DND-41 (cell line): ENCODE measurements around the gene MMP11.

ENCODE experiments used
- CTCF ChIP-seq: IDR thresholded peaks from 2 replicates; pipeline ENCODE4 v1.5.1; 2012; ENCODE audit warnings: borderline replicate concordance, low read length, moderate library complexity, mild to moderate bottlenecking; ENCODE audit not compliant: poor library complexity, severe bottlenecking; ENCODE audit errors: extremely low read depth
- EZH2 ChIP-seq: IDR thresholded peaks from 3 replicates; pipeline ENCODE4 v1.6.1; 2012; ENCODE audit warnings: borderline replicate concordance, low read depth, mild to moderate bottlenecking, moderate library complexity, low read length, inconsistent platforms; ENCODE audit not compliant: severe bottlenecking

- no peak for TF ChIP-seq CTCF
- TF ChIP-seq EZH2: no peak
Observed at GRCh38 chr22:23787600-23787896, 14.9 kb downstream of the MMP11 start.
